Progenitor cell of endocrine pancreas (in vitro differentiated cells): ENCODE measurements around the gene CDH12. TPM values are rescaled to one million over a fixed set of nuclear protein-coding genes. Genes with fewer than 3 reads are reported as not detected.

Experiments used
- DNase-seq: peaks from one replicate; pipeline ENCODE4 v3.0.0; 2021; ENCODE audit warnings: low spot score; ENCODE audit not compliant: unreplicated experiment
- H3K27ac Mint-ChIP-seq: 2 replicates; pipeline ENCODE4 v1.8.0; 2021; ENCODE audit warnings: mild to moderate bottlenecking, moderate library complexity, mixed read lengths
- H3K27me3 Mint-ChIP-seq: 2 replicates; pipeline ENCODE4 v1.8.0; 2021; ENCODE audit warnings: mixed read lengths
- H3K36me3 Mint-ChIP-seq: 2 replicates; pipeline ENCODE4 v1.8.0; 2022; ENCODE audit warnings: mixed read lengths; ENCODE audit not compliant: insufficient read depth
- H3K4me1 Mint-ChIP-seq: 2 replicates; pipeline ENCODE4 v1.8.0; 2021; ENCODE audit warnings: low read depth, mixed read lengths
- H3K4me3 Mint-ChIP-seq: 2 replicates; pipeline ENCODE4 v1.8.0; 2021; ENCODE audit warnings: low read depth, mild to moderate bottlenecking, moderate library complexity, mixed read lengths
- H3K9me3 Mint-ChIP-seq: 2 replicates; pipeline ENCODE4 v1.8.0; 2021; ENCODE audit warnings: low read depth, mixed read lengths
- CTCF ChIP-seq: fragments of 200-600 bp; sonication (generic); IDR thresholded peaks from one replicate; pipeline ENCODE4 v1.5.0; 2021; ENCODE audit warnings: antibody characterized with exemption, mild to moderate bottlenecking; ENCODE audit not compliant: unreplicated experiment
- total RNA-seq: library from RNA; stranded (reverse); gene quantifications from 2 replicates; pipeline ENCODE4 v1.2.1, GENCODE V29; 2021

The CDH12 gene
- total RNA-seq, 1 donor from 2014 or later = 2.8 TPM

- Mint-ChIP-seq H3K27ac (no peak overlapping the region), H3K4me3 (no peak overlapping the region), H3K4me1 (no peaks in the 10 kb centered on the region), H3K36me3 (no peaks in the 10 kb centered on the region), H3K27me3 (peaks cover 6% of the 10 kb centered on the region), H3K9me3 (no peaks in the 10 kb centered on the region)
- TF ChIP-seq CTCF = no peak
- DNase-seq = no peak
Measured at GRCh38 chr5:22063717-22064116, 789.4 kb downstream of the CDH12 start.

DNA sequence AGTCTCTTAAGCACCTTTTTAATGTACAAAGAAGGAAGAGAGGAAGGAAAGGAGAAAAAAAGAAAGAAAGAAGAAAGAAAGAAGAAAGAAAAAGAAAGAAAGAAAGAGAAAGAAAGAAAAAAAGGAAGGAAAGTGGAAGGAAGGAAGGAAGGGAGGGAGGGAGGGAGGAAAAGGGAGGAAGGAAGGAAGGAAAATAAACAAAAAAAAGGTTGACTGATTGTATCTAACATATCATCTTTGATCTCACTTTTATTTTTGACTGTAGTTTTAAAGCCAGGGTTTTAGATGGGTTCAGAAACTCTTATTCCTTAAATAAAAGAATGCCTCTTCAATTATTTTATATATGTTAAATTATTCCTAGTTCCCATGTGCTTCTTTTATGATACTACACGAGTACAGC is 794.5 kb downstream of the CDH12 start:
- Mint-ChIP-seq H3K36me3 (no peaks in the 10 kb centered on the region), H3K27ac (no peak overlapping the region), H3K4me3 (no peak overlapping the region), H3K9me3 (no peaks in the 10 kb centered on the region), H3K27me3 (no peaks in the 10 kb centered on the region), H3K4me1 (no peaks in the 10 kb centered on the region)
- DNase-seq = no peak
- no peak for TF ChIP-seq CTCF

DNA sequence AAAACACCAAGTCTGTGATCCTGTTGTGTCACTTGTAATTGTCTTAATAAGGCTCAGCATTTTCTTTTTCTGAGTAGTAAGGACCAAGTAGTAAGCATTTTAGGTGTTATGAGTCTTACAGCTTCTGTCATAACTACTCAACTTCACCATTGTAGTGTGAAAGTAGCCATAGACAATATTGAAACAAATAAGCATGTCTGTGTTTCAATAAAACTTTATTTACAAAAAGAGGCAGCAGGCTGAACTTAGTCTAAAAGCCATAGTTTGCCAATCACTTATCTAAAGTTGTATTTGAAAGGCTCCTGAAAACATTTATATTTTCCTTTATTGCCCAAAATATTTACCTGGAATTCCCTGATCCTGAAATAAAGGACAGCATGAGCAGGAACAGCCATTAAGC is 796.1 kb downstream of the CDH12 start:
- DNase-seq = no peak
- TF ChIP-seq CTCF = no peak
- no peaks in the 10 kb centered on the region for H3K4me1 Mint-ChIP-seq
- H3K36me3 Mint-ChIP-seq = no peaks in the 10 kb centered on the region
- H3K4me3 Mint-ChIP-seq = no peak overlapping the region
- no peaks in the 10 kb centered on the region for H3K9me3 Mint-ChIP-seq
- no peaks in the 10 kb centered on the region for H3K27me3 Mint-ChIP-seq
- H3K27ac Mint-ChIP-seq = no peak overlapping the region

DNA sequence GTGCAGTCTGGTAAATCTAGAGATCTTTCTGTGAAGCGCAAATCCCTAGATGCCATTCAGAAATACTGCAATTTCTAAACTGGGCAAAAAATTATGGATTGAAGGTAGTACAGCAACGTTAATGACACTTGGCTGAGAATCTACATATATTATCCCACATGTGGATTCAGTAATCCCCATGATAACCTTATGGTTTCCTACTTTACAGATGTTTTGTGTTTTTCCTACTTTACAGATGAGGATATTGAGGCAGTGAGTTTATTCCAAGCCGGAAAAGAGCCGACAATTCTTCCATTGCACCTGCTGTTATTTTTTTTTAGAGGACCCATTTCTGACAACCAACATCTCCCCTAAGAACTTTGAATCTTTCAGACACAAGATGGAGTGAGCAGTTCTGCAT is 796.5 kb downstream of the CDH12 start:
- Mint-ChIP-seq H3K27me3 (no peaks in the 10 kb centered on the region), H3K9me3 (no peaks in the 10 kb centered on the region), H3K4me1 (no peaks in the 10 kb centered on the region), H3K36me3 (no peaks in the 10 kb centered on the region), H3K27ac (no peak overlapping the region), H3K4me3 (no peak overlapping the region)
- TF ChIP-seq CTCF = no peak
- no peak for DNase-seq

DNA sequence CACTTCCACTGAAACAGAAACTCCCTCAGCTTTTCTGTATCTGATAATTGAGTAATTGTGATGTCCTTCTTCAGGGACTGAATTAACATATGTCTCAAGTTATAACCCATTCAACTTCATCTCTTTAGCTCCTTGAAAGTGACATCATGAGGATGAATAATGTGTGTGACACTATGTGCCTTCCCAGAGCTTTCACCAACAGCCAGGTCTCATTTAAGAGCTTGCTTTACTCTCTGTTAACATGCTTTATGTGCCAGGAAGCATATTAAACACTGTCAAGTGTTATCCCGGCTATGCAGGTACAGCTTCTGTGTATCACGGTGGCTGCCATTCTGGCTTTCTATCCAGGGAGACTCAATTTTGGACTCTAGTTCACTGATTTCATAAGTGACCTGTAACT is 799.9 kb downstream of the CDH12 start:
- Mint-ChIP-seq H3K4me3 (no peak overlapping the region), H3K27me3 (no peaks in the 10 kb centered on the region), H3K9me3 (no peaks in the 10 kb centered on the region), H3K27ac (no peak overlapping the region), H3K4me1 (no peaks in the 10 kb centered on the region), H3K36me3 (no peaks in the 10 kb centered on the region)
- TF ChIP-seq CTCF = no peak
- DNase-seq = no peak
